Liver (tissue), 9 donors: ENCODE measurements around the gene ZNF202. TPM values are rescaled to one million over a fixed set of nuclear protein-coding genes. Genes with fewer than 3 reads are reported as not detected.
"Not testable (repeated sequence)": the region's sequence is repeated elsewhere in the genome, so short reads cannot be mapped to it uniquely, and the experiment has no call there.

Experiments used
- DNase-seq: peaks from one replicate; pipeline ENCODE4 v3.0.0-alpha.2; 2017; ENCODE audit warnings: low spot score
- H3K27ac ChIP-seq, 2 donors: one replicate each; pipeline ENCODE4 v1.7.0; 2013; ENCODE audit warnings: inconsistent platforms in 2 of 2, low read length in 2 of 2, control low read depth in 1 of 2, low read depth in 1 of 2, mild to moderate bottlenecking in 1 of 2
- H3K27me3 ChIP-seq, 4 donors: one replicate each; pipeline versions ENCODE4 v1.6.1 to v1.7.0; 2013; ENCODE audit warnings: low read length in 3 of 4, inconsistent platforms in 1 of 4, mild to moderate bottlenecking in 1 of 4, moderate library complexity in 1 of 4; ENCODE audit not compliant: control insufficient read depth in 4 of 4, insufficient read depth in 4 of 4
- H3K36me3 ChIP-seq, 4 donors: one replicate each; pipeline versions ENCODE4 v1.6.1 to v1.7.0; 2013; ENCODE audit warnings: low read length in 3 of 4, mild to moderate bottlenecking in 3 of 4, low read depth in 1 of 4, moderate library complexity in 1 of 4; ENCODE audit not compliant: control insufficient read depth in 4 of 4, insufficient read depth in 3 of 4
- H3K4me1 ChIP-seq, 4 donors: one replicate each; pipeline versions ENCODE4 v1.6.1 to v1.7.0; 2013; ENCODE audit warnings: low read length in 3 of 4, mild to moderate bottlenecking in 3 of 4, moderate library complexity in 1 of 4; ENCODE audit not compliant: control insufficient read depth in 4 of 4, insufficient read depth in 4 of 4
- H3K4me3 ChIP-seq, 3 donors: one replicate each; pipeline versions ENCODE4 v1.6.1 to v1.7.0; 2013; ENCODE audit warnings: low read length in 3 of 3, control low read depth in 1 of 3, low read depth in 1 of 3, mild to moderate bottlenecking in 1 of 3
- H3K9ac ChIP-seq, 2 donors: one replicate each; pipeline ENCODE4 v1.7.0; 2013; ENCODE audit warnings: low read length in 2 of 2, mild to moderate bottlenecking in 2 of 2, moderate library complexity in 2 of 2, control low read depth in 1 of 2, low read depth in 1 of 2
- H3K9me3 ChIP-seq, 4 donors: one replicate each; pipeline versions ENCODE4 v1.6.1 to v1.7.0; 2013; ENCODE audit warnings: low read length in 3 of 4; ENCODE audit not compliant: control insufficient read depth in 4 of 4
- ATF3 ChIP-seq: IDR thresholded peaks from 2 replicates; pipeline ENCODE4 v1.6.1; 2016; ENCODE audit warnings: antibody characterized with exemption
- CTCF ChIP-seq: fragments of 150-350 bp; IDR thresholded peaks from 2 replicates; pipeline ENCODE4 v1.5.1; 2017; ENCODE audit warnings: improper control_type of control experiment, low read depth, low read length; ENCODE audit not compliant: missing input control
- EGR1 ChIP-seq, 2 donors: IDR thresholded peaks; 2 replicates each; pipeline ENCODE4 v1.6.1; 2016 to 2018; ENCODE audit warnings: antibody characterized with exemption in 2 of 2, low read depth in 2 of 2
- FOXA1 ChIP-seq: IDR thresholded peaks from 2 replicates; pipeline ENCODE4 v1.6.1; 2016; ENCODE audit warnings: antibody characterized with exemption
- FOXA2 ChIP-seq: IDR thresholded peaks from 2 replicates; pipeline ENCODE4 v1.6.1; 2016; ENCODE audit warnings: antibody characterized with exemption
- GABPA ChIP-seq, 2 donors: IDR thresholded peaks in 1 of 2; conservative IDR thresholded peaks in 1 of 2; 2 replicates each; pipeline ENCODE4 v1.6.1; 2016; ENCODE audit warnings: antibody characterized with exemption in 2 of 2, mild to moderate bottlenecking in 1 of 2, moderate library complexity in 1 of 2
- HNF4A ChIP-seq, 2 donors: conservative IDR thresholded peaks; 2 replicates each; pipeline ENCODE4 v1.6.1; 2016; ENCODE audit warnings: antibody characterized with exemption in 2 of 2, mild to moderate bottlenecking in 2 of 2
- HNF4G ChIP-seq: IDR thresholded peaks from 2 replicates; pipeline ENCODE4 v1.6.1; 2016; ENCODE audit warnings: antibody characterized with exemption
- JUND ChIP-seq, 2 donors: IDR thresholded peaks; 2 replicates each; pipeline ENCODE4 v1.6.1; 2016; ENCODE audit warnings: antibody characterized with exemption in 2 of 2
- MAX ChIP-seq: IDR thresholded peaks from 2 replicates; pipeline ENCODE4 v1.6.1; 2016; ENCODE audit warnings: antibody characterized with exemption
- NR2F2 ChIP-seq: IDR thresholded peaks from 2 replicates; pipeline ENCODE4 v1.6.1; 2016; ENCODE audit warnings: antibody characterized with exemption
- RAD21 ChIP-seq, 2 donors: IDR thresholded peaks; 2 replicates each; pipeline ENCODE4 v1.6.1; 2016; ENCODE audit warnings: antibody characterized with exemption in 2 of 2, mild to moderate bottlenecking in 2 of 2
- REST ChIP-seq: IDR thresholded peaks from 2 replicates; pipeline ENCODE4 v1.6.1; 2016; ENCODE audit warnings: antibody characterized with exemption, mild to moderate bottlenecking
- RXRA ChIP-seq, 2 donors: IDR thresholded peaks; 2 replicates each; pipeline ENCODE4 v1.6.1; 2017 to 2018; ENCODE audit warnings: antibody characterized with exemption in 2 of 2, mild to moderate bottlenecking in 1 of 2
- SP1 ChIP-seq: IDR thresholded peaks from 2 replicates; pipeline ENCODE4 v1.6.1; 2018; ENCODE audit warnings: antibody characterized with exemption, mild to moderate bottlenecking
- YY1 ChIP-seq: IDR thresholded peaks from 2 replicates; pipeline ENCODE4 v1.6.1; 2016; ENCODE audit warnings: antibody characterized with exemption, mild to moderate bottlenecking
- ZBTB33 ChIP-seq: IDR thresholded peaks from 2 replicates; pipeline ENCODE4 v1.6.1; 2016; ENCODE audit warnings: antibody characterized with exemption
- WGBS: extraction: QIAGEN DNeasy Blood & Tissue Kit; methylation state at CpG from one replicate; pipeline ENCODE4 v1.1.7; 2013; 5-methylcytosine and 5-hydroxymethylcytosine counted together
- polyA plus RNA-seq, 2 donors: library from polyadenylated mRNA; stranded (reverse) in 1 of 2; unstranded in 1 of 2; fragments of 200-250 nt in 1 of 2; fragments of >200 nt in 1 of 2; fragmentation: Nextera tagmentation in 1 of 2; extraction: Ambion mirVana in 1 of 2; gene quantifications; one replicate each; pipeline versions ENCODE4 v1.2.1 to v1.2.3, GENCODE V29; 2013 to 2015
- total RNA-seq, 2 donors: library from RNA; depleted of rRNA; stranded (reverse); fragments of >200 nt; gene quantifications; one replicate each; pipeline ENCODE4 v1.2.3, GENCODE V29; 2014
- donor health status: healthy.
- donor health status: healthy.
- donor health status: healthy.
- donor health status: healthy.
- donor health status: healthy.

ZNF202 gene
- total and polyA plus RNA-seq, 4 donors, result 1.2 to 5.1 (median 3.3) TPM

GRCh38 chr11:123751781-123752180, 10.3 kb upstream of the ZNF202 start:
- DNase-seq, result no peak
- Histone ChIP-seq H3K4me3 (no peak overlapping the region), H3K27ac (no peak overlapping the region), H3K4me1 (no peaks in the 10 kb centered on the region), H3K9ac (no peak overlapping the region), H3K27me3 (peaks cover 0 to 3% (median 0%) of the 10 kb centered on the region in 4 donors), H3K36me3 (no peaks in the 10 kb centered on the region), H3K9me3 (no peaks in the 10 kb centered on the region)
- TF ChIP-seq FOXA2 (no peak), RAD21 (IDR thresholded peaks at IDR 0.05) (no peak), SP1 (no peak), HNF4A (conservative IDR thresholded peaks at IDR 0.05) (no peak), HNF4G (no peak), ZBTB33 (no peak), CTCF (no peak), RXRA (IDR thresholded peaks at IDR 0.05) (no peak)
- 74% methylated on average over 1 of the region's 1 CpG for WGBS

- not testable (repeated sequence) for H3K9me3 ChIP-seq, H3K4me1 ChIP-seq, H3K36me3 ChIP-seq, H3K9ac ChIP-seq, H3K27ac ChIP-seq, H3K27me3 ChIP-seq, H3K4me3 ChIP-seq, DNase-seq
- 81% methylated on average over 2 of the region's 2 CpGs for WGBS
These were observed 6.9 kb upstream of the ZNF202 start for GRCh38 chr11:123748349-123748748.

GRCh38 chr11:123745764-123746451, 4.4 kb upstream of the ZNF202 start:
- peaks cover 0 to 1% (median 0%) of the 10 kb centered on the region in 4 donors for H3K27me3 ChIP-seq
- H3K4me1 ChIP-seq, result peaks cover 0 to 7% (median 5%) of the 10 kb centered on the region in 4 donors
- WGBS, result 55% methylated on average over 2 of the region's 2 CpGs
- H3K9me3 ChIP-seq, result no peaks in the 10 kb centered on the region
- H3K36me3 ChIP-seq, result no peaks in the 10 kb centered on the region
- H3K9ac ChIP-seq, result no peak overlapping the region
- no peak for DNase-seq
- no peak overlapping the region for H3K4me3 ChIP-seq
- no peak overlapping the region for H3K27ac ChIP-seq
- TF ChIP-seq HNF4A (conservative IDR thresholded peaks at IDR 0.05) (no peak), ATF3 (no peak), REST (no peak), RXRA (IDR thresholded peaks at IDR 0.05) (no peak), FOXA1 (no peak), ZBTB33 (no peak), GABPA (IDR thresholded peaks at IDR 0.05 in 1 of 2, conservative IDR thresholded peaks at IDR 0.05 in 1 of 2) (no peak), YY1 (no peak), MAX (no peak), HNF4G (no peak), FOXA2 (no peak), JUND (IDR thresholded peaks at IDR 0.05) (no peak), EGR1 (IDR thresholded peaks at IDR 0.05; ENCODE audit: low read depth in 2 of 2) (no peak), NR2F2 (no peak), SP1 (no peak)
